H9 (cell line): ENCODE results near the gene ARHGEF10L. TPM values are rescaled to one million over a fixed set of nuclear protein-coding genes. Genes with fewer than 3 reads are reported as not detected.

ENCODE experiments used
- DNase-seq: peaks from one replicate; pipeline ENCODE4 v3.0.0-alpha.2; 2017
- H2AFZ ChIP-seq: one replicate; pipeline ENCODE4 v1.6.1; 2013; ENCODE audit warnings: mild to moderate bottlenecking, low read length, control low read depth, moderate library complexity
- H2AK5ac ChIP-seq: 2 replicates; pipeline ENCODE4 v1.6.1; 2013; ENCODE audit warnings: low read length, control low read depth, mixed read lengths; ENCODE audit not compliant: insufficient read length
- H2BK120ac ChIP-seq: one replicate; pipeline ENCODE4 v1.6.1; 2013; ENCODE audit warnings: low read depth, mild to moderate bottlenecking, low read length, control low read depth, inconsistent platforms; ENCODE audit not compliant: poor library complexity, severe bottlenecking
- H2BK12ac ChIP-seq: 2 replicates; pipeline ENCODE4 v1.6.1; 2013; ENCODE audit warnings: low read length, control low read depth, mixed read lengths, low read depth; ENCODE audit not compliant: insufficient read length
- H2BK15ac ChIP-seq: 2 replicates; pipeline ENCODE4 v1.6.1; 2013; ENCODE audit warnings: low read depth, low read length, control low read depth
- H2BK20ac ChIP-seq: one replicate; pipeline ENCODE4 v1.6.1; 2013; ENCODE audit warnings: low read depth, mild to moderate bottlenecking, low read length, control low read depth, inconsistent platforms; ENCODE audit not compliant: poor library complexity, severe bottlenecking
- H2BK5ac ChIP-seq: 2 replicates; pipeline ENCODE4 v1.6.1; 2013; ENCODE audit warnings: low read length, control low read depth, mixed read lengths; ENCODE audit not compliant: insufficient read length
- H3K14ac ChIP-seq: 2 replicates; pipeline ENCODE4 v1.6.1; 2013; ENCODE audit warnings: low read length, control low read depth; ENCODE audit not compliant: insufficient read depth
- H3K18ac ChIP-seq: 2 replicates; pipeline ENCODE4 v1.6.1; 2013; ENCODE audit warnings: low read depth, mild to moderate bottlenecking, mixed read lengths, low read length, control low read depth; ENCODE audit not compliant: insufficient read length
- H3K23ac ChIP-seq: 2 replicates; pipeline ENCODE4 v1.6.1; 2013; ENCODE audit warnings: low read length, control low read depth, mixed read lengths, low read depth; ENCODE audit not compliant: insufficient read length
- H3K23me2 ChIP-seq: 2 replicates; pipeline ENCODE4 v1.6.1; 2013; ENCODE audit warnings: low read depth, mild to moderate bottlenecking, mixed read lengths, low read length, control low read depth; ENCODE audit not compliant: insufficient read length, poor library complexity, severe bottlenecking
- H3K27ac ChIP-seq: 2 replicates; pipeline ENCODE4 v1.5.1; 2013; ENCODE audit warnings: low read length, control low read depth, mixed read lengths, low read depth; ENCODE audit not compliant: insufficient read length
- H3K27me3 ChIP-seq: 2 replicates; pipeline ENCODE4 v1.6.1; 2013; ENCODE audit warnings: low read length, control low read depth, inconsistent platforms; ENCODE audit not compliant: insufficient read depth
- H3K4ac ChIP-seq: 2 replicates; pipeline ENCODE4 v1.6.1; 2013; ENCODE audit warnings: low read depth, mild to moderate bottlenecking, control low read depth, inconsistent platforms, low read length, moderate library complexity
- H3K4me1 ChIP-seq: 2 replicates; pipeline ENCODE4 v1.6.1; 2013; ENCODE audit warnings: low read length, control low read depth, inconsistent platforms; ENCODE audit not compliant: insufficient read depth
- H3K4me2 ChIP-seq: 2 replicates; pipeline ENCODE4 v1.6.1; 2013; ENCODE audit warnings: low read length, control low read depth, mixed read lengths; ENCODE audit not compliant: insufficient read length, insufficient read depth
- H3K56ac ChIP-seq: 2 replicates; pipeline ENCODE4 v1.6.1; 2013; ENCODE audit warnings: low read depth, mild to moderate bottlenecking, mixed read lengths, low read length, control low read depth; ENCODE audit not compliant: insufficient read length
- H3K79me1 ChIP-seq: 2 replicates; pipeline ENCODE4 v1.6.1; 2013; ENCODE audit warnings: low read depth, mild to moderate bottlenecking, moderate library complexity, low read length, control low read depth, inconsistent platforms; ENCODE audit not compliant: insufficient read depth, poor library complexity, severe bottlenecking
- H3K79me2 ChIP-seq: 2 replicates; pipeline ENCODE4 v1.6.1; 2013; ENCODE audit warnings: low read length, control low read depth, inconsistent platforms; ENCODE audit not compliant: insufficient read depth
- H3K9ac ChIP-seq: 2 replicates; pipeline ENCODE4 v1.6.1; 2013; ENCODE audit warnings: low read length, control low read depth, mixed read lengths; ENCODE audit not compliant: insufficient read length; ENCODE audit errors: extremely low read depth
- H3K9me3 ChIP-seq: one replicate; pipeline ENCODE4 v1.6.1; 2013; ENCODE audit warnings: low read depth, low read length, inconsistent platforms; ENCODE audit not compliant: control insufficient read depth
- H3T11ph ChIP-seq: one replicate; pipeline ENCODE4 v1.6.1; 2013; ENCODE audit warnings: mild to moderate bottlenecking, low read length, control low read depth, inconsistent platforms
- H4K20me1 ChIP-seq: one replicate; pipeline ENCODE4 v1.6.1; 2013; ENCODE audit not compliant: control insufficient read depth, insufficient read length, insufficient read depth
- H4K5ac ChIP-seq: 2 replicates; pipeline ENCODE4 v1.6.1; 2013; ENCODE audit warnings: low read depth, mild to moderate bottlenecking, mixed read lengths, low read length, control low read depth; ENCODE audit not compliant: insufficient read length
- H4K8ac ChIP-seq: replicated peaks from 2 replicates; pipeline ENCODE4 v1.6.1; 2013; ENCODE audit warnings: low read length, control low read depth, mixed read lengths, low read depth; ENCODE audit not compliant: insufficient read length
- H4K91ac ChIP-seq: 2 replicates; pipeline ENCODE4 v1.6.1; 2013; ENCODE audit warnings: low read depth, mild to moderate bottlenecking, moderate library complexity, mixed read lengths, low read length, control low read depth; ENCODE audit not compliant: insufficient read length
- H3K27ac Mint-ChIP-seq, 3 experiments: 2 replicates in 2 of 3; 3 replicates in 1 of 3; pipeline ENCODE4 v1.8.0; 2020 to 2021; ENCODE audit warnings: mixed read lengths in 3 of 3, mild to moderate bottlenecking in 1 of 3, moderate library complexity in 1 of 3
- H3K27me3 Mint-ChIP-seq: 2 replicates; pipeline ENCODE4 v1.8.0; 2021; ENCODE audit warnings: low read depth, mild to moderate bottlenecking, moderate library complexity, mixed read lengths
- H3K36me3 Mint-ChIP-seq, 3 experiments: 2 replicates in 2 of 3; 3 replicates in 1 of 3; pipeline ENCODE4 v1.8.0; 2020 to 2021; ENCODE audit warnings: low read depth in 3 of 3, mixed read lengths in 3 of 3; ENCODE audit not compliant: insufficient read depth in 1 of 3
- H3K4me1 Mint-ChIP-seq, 2 experiments: 2 replicates each; pipeline ENCODE4 v1.8.0; 2020; ENCODE audit warnings: mixed read lengths in 2 of 2
- H3K4me3 Mint-ChIP-seq, 2 experiments: 2 replicates in 1 of 2; 3 replicates in 1 of 2; pipeline ENCODE4 v1.8.0; 2020 to 2021; ENCODE audit warnings: mild to moderate bottlenecking in 2 of 2, mixed read lengths in 2 of 2, moderate library complexity in 1 of 2
- H3K9me3 Mint-ChIP-seq, 2 experiments: 2 replicates in 1 of 2; 3 replicates in 1 of 2; pipeline ENCODE4 v1.8.0; 2020; ENCODE audit warnings: mild to moderate bottlenecking in 2 of 2, mixed read lengths in 2 of 2, moderate library complexity in 1 of 2
- WGBS: extraction: QIAGEN DNeasy Blood & Tissue Kit; methylation state at CpG from one replicate; pipeline ENCODE4 v1.1.7; 2013; ENCODE audit warnings: missing lambda C conversion rate, low lambda C conversion rate, mixed read lengths; ENCODE audit not compliant: insufficient read length; ENCODE audit errors: extremely low coverage; 5-methylcytosine and 5-hydroxymethylcytosine counted together
- total RNA-seq: library from RNA; stranded (reverse); gene quantifications from 2 replicates; pipeline ENCODE4 v1.2.1, GENCODE V29; 2021
- TF ChIP-seq, protein P1 (sequence below): fragments of 200-600 bp; sonication (generic); conservative IDR thresholded peaks from 3 replicates; pipeline ENCODE4 v1.8.0; 2021; ENCODE audit warnings: antibody characterized with exemption, mild to moderate bottlenecking

The ARHGEF10L gene
- total RNA-seq, 1 experiment from 2014 or later = 20.2 TPM

DNA sequence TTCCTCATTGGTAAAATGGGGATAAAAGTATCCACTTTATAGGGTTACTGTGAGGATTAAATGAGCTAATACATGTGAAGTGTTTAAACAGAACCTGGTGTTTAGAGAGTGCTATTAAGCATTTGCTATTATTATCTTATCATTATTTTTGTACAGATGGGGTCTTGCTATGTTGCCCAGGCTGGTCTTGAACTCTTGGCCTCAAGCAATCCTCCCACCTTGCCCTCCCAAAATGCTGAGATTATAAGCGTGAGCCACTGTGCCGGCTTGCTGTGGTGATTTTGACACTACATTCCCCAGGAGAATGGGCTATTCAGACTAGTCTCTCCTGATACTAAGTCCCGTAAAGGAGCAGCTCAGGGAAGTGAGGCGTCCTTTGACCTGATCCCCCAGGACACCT, 6.3 kb upstream of the ARHGEF10L start:
- Histone ChIP-seq H3K4me2 (no peak overlapping the region), H3K23ac (no peak overlapping the region), H2AFZ (no peak overlapping the region), H3K79me1 (no peaks in the 10 kb centered on the region), H3K14ac (no peak overlapping the region), H3T11ph (no peak overlapping the region), H2AK5ac (no peak overlapping the region), H3K23me2 (peaks cover 2% of the 10 kb centered on the region), H2BK5ac (no peak overlapping the region), H3K9ac (no peak overlapping the region), H4K5ac (no peak overlapping the region), H3K27ac (no peak overlapping the region), H3K9me3 (no peaks in the 10 kb centered on the region), H3K18ac (no peak overlapping the region), H2BK15ac (no peak overlapping the region), H4K91ac (no peak overlapping the region), H3K79me2 (no peaks in the 10 kb centered on the region), H2BK20ac (no peak overlapping the region), H4K8ac (no peak overlapping the region), H3K56ac (no peak overlapping the region), H3K4me1 (peaks cover 5% of the 10 kb centered on the region; the same call in 1 of the 2 replicates), H2BK120ac (no peak overlapping the region), H3K27me3 (no peaks in the 10 kb centered on the region), H3K4ac (no peak overlapping the region), H2BK12ac (no peak overlapping the region), H4K20me1 (no peaks in the 10 kb centered on the region)
- TF ChIP-seq, protein P1, sequence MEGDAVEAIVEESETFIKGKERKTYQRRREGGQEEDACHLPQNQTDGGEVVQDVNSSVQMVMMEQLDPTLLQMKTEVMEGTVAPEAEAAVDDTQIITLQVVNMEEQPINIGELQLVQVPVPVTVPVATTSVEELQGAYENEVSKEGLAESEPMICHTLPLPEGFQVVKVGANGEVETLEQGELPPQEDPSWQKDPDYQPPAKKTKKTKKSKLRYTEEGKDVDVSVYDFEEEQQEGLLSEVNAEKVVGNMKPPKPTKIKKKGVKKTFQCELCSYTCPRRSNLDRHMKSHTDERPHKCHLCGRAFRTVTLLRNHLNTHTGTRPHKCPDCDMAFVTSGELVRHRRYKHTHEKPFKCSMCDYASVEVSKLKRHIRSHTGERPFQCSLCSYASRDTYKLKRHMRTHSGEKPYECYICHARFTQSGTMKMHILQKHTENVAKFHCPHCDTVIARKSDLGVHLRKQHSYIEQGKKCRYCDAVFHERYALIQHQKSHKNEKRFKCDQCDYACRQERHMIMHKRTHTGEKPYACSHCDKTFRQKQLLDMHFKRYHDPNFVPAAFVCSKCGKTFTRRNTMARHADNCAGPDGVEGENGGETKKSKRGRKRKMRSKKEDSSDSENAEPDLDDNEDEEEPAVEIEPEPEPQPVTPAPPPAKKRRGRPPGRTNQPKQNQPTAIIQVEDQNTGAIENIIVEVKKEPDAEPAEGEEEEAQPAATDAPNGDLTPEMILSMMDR = no peak
- no peaks in the 10 kb centered on the region for H3K27me3 Mint-ChIP-seq
- DNase-seq = no peak
- no peaks in the 10 kb centered on the region; a peak in 1 of 7 replicates for H3K36me3 Mint-ChIP-seq
- no peak overlapping the region for H3K4me3 Mint-ChIP-seq
- WGBS = no CpG with 5 or more reads among the region's 4 CpGs
- H3K4me1 Mint-ChIP-seq = peaks cover 28 to 43% of the 10 kb centered on the region in 2 experiments
- H3K27ac Mint-ChIP-seq = no peak overlapping the region
- peaks cover 2 to 3% of the 10 kb centered on the region in 2 experiments; a peak in 3 of 5 replicates for H3K9me3 Mint-ChIP-seq
